ENCODE measurements around the gene PDE11A. TPM values are rescaled to one million over a fixed set of nuclear protein-coding genes. Genes with fewer than 3 reads are reported as not detected.
A peak's percentile ranks its signal among the peaks of the same experiment; 100 is the strongest.

Gene PDE11A
- total RNA-seq, 1 experiment from 2014 or later = 0.29 TPM

- DNase-seq (ENCODE audit: low read depth) = no peak
These were observed 313.1 kb downstream of the PDE11A start for GRCh38 chr2:177759443-177759842.

- DNase-seq (ENCODE audit: low read depth) = peak; percentile 55
These were observed 313.8 kb downstream of the PDE11A start for GRCh38 chr2:177758591-177759371.

DNA sequence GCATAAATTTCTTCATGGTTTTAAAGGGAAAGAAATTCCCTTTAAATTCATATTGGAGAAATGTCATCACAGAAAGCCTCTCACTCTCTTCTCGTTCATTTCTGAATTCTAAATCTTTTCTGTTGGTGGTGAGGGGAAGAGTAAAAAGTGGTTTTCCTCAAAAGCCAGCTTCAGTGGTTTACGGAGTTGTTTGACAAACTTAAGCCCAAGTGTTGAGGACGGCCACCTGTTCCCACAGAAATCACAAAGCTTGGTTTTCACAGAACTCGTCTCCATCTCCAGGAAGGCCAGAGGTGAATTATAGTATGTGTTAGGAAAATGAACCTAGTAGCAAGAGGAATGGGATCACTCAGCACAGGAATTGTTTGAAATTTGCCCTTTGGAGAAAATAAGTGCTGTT lies 316.2 kb downstream of the PDE11A start:
- DNase-seq (ENCODE audit: low read depth) = no peak

GRCh38 chr2:177754492-177754873 lies 318.1 kb downstream of the PDE11A start:
- no peak for DNase-seq (ENCODE audit: low read depth)

- DNase-seq (ENCODE audit: low read depth) = peak; percentile 62
These were observed 318.7 kb downstream of the PDE11A start for GRCh38 chr2:177753682-177754491.

DNA sequence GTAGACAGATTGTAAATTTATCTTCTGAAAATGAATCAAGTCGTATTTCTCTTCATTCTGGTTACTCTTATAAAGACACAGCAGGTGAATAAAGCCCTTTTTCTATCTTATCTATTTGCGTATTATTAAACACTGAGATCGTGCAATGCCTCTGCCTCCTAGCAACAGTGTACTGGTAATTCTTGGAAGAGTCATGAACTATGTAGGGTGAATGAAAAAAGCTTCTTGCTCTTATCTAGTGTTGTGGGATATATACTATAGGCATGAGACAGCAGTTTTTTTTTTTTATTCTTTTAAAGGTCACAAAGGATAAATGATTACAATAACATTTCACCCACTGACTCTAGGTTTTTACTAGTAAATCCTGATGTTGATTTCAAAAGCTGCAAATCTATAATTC lies 324.2 kb downstream of the PDE11A start:
- DNase-seq (ENCODE audit: low read depth) = no peak

- no peak for DNase-seq (ENCODE audit: low read depth)
These were observed 325.2 kb downstream of the PDE11A start for GRCh38 chr2:177747384-177747783.

DNA sequence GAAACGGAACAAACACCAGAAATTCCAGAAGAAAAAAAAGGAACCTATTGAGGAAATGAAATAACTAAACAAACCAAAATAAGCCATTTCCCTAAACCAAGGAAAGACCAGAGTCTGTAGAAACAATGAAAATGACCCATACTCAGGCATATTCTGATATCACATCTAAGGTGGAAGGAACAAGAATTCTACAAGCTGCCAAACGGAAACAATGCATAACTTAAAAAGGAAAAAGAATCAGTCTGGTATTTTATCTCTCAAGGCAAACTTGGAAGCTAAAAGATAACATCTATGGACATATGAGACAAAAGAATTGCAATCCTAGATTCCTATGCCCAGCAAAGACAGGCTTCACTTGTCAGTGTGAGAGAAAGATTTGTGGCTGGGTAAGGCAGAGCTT lies 326.2 kb downstream of the PDE11A start:
- no peak for DNase-seq (ENCODE audit: low read depth)

GRCh38 chr2:177745531-177745930 lies 327.0 kb downstream of the PDE11A start:
- no peak for DNase-seq (ENCODE audit: low read depth)

- DNase-seq (ENCODE audit: low read depth) = no peak
These were observed 329.7 kb downstream of the PDE11A start for GRCh38 chr2:177742851-177743250.

- no peak for DNase-seq (ENCODE audit: low read depth)
These were observed 330.7 kb downstream of the PDE11A start for GRCh38 chr2:177741866-177742265.

DNA sequence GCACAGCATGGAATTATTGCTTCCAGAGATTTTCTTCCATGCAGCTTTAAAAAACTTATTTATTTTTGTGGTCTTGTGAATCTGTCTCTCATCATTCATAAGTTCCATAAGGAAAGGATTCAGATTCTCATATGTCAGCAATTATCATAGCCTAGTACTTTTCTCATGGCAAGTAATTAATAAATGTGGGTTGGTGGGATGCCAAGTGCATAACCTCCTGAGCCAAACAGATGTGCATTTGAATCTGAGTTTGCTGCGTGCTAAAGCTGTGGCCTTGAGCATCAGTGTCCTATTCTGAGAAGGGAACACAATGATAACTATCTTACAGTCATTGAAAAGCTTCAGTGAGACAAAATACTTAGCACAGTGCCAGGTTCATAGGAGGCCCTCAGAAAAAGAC lies 331.9 kb downstream of the PDE11A start:
- DNase-seq (ENCODE audit: low read depth) = no peak

DNA sequence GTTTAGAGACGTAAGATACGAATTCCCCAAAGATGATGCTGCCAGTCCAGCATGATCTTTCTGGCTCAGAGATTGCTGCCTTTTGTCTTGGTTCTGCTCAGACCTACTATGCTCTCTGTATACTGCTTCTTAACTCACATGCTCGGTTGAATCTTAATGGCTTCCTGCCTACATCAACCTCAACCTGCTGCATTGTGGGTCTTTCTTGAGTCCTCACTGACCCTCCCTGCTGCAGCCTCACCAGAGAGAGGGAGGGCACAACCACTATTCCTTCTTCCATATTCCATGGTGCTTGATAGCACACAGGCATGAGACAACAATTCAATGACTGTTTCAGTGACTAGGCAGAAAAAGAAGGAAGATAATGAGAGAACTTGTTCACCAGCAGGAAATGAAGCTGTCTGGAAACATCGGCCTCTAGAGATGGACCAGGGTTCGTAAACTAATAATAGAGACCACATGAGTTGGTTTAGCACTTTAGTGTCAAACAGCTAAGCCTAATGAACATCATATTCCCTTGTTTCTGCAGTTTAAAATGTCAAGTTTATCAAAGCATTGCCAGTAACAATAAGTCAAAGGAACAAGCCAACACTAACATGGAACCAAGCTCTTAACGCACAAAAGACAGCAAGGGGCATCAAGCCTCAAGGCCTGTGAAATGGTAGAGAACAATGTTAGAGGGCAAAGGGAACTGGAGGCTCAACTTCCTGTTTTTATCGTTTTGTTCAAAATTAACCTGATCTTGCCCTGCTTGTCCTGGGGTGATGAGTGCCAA lies 333.9 kb downstream of the PDE11A start:
- no peak for DNase-seq (ENCODE audit: low read depth)

DNA sequence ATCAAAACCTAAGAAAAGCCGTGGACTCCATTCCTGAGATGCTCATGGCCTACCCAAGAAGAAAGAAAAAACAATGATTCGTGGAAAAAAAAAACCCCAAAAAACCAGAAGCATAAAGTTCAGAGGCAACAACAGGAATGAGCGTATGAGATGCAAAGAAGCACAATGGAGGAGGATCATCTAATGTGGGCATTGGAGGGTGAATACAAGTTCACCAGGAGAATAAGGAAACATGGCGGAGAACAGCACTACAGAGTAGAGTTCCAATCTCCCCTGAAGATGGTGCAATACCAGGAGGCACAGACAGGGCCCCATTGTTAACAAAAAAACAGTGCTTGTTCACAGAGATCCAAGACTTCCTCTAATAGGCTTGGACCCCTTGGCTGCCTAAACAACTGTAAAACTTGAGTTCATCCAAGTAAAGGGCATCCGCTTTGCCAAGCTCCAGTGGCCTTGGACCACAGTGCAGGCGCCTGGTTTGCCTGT lies 337.2 kb downstream of the PDE11A start:
- no peak for DNase-seq (ENCODE audit: low read depth)

GRCh38 chr2:177733322-177733855 lies 339.2 kb downstream of the PDE11A start:
- DNase-seq (ENCODE audit: low read depth) = no peak

- no peak for DNase-seq (ENCODE audit: low read depth)
These were observed 341.2 kb downstream of the PDE11A start for GRCh38 chr2:177731384-177731783.

DNA sequence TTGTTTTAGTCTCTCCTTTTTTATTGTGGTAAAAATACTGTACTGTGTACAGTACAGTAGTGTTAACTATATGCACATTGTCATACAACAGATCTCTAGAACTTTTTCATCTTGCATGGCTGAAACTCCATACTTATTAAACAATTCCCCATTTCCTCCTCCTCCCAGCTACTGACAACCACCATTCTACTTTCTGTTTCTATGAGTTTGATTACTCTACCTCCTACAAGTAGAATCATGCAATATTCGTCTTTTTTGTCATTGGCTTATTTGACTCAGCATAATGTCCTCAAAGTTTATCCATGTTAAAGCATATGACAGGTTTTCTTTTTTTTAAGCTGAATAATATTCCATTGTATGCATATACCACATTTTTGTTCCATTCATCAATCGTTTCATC lies 341.8 kb downstream of the PDE11A start:
- DNase-seq (ENCODE audit: low read depth) = no peak

- no peak for DNase-seq (ENCODE audit: low read depth)
These were observed 342.2 kb downstream of the PDE11A start for GRCh38 chr2:177730363-177730762.

- DNase-seq (ENCODE audit: low read depth) = no peak
These were observed 343.7 kb downstream of the PDE11A start for GRCh38 chr2:177728920-177729319.

GRCh38 chr2:177728399-177728765 lies 344.2 kb downstream of the PDE11A start:
- no peak for DNase-seq (ENCODE audit: low read depth)

GRCh38 chr2:177727577-177728398 lies 344.8 kb downstream of the PDE11A start:
- no peak for DNase-seq (ENCODE audit: low read depth)

Measured in Daoy (cell line).